WTC11 (cell line): ENCODE data around the gene BCL2L11.

ENCODE experiments used
- AR ChIP-seq: fragments of 250-450 bp; sonication (Bioruptor Pico); IDR thresholded peaks from 2 replicates; pipeline ENCODE4 v1.9.0; 2021; ENCODE audit warnings: mild to moderate bottlenecking
- JUN ChIP-seq: sonication (generic); formaldehyde crosslinking; IDR thresholded peaks from 2 replicates; pipeline ENCODE4 v1.8.0; 2023; ENCODE audit warnings: mild to moderate bottlenecking, missing genetic modification reagents
- KAT7 ChIP-seq: sonication (generic); formaldehyde crosslinking; IDR thresholded peaks from 2 replicates; pipeline ENCODE4 v1.8.1; 2023; ENCODE audit warnings: missing genetic modification reagents, mild to moderate bottlenecking, borderline replicate concordance
- MAX ChIP-seq: sonication (generic); formaldehyde crosslinking; IDR thresholded peaks from 2 replicates; pipeline ENCODE4 v1.8.0; 2022; ENCODE audit warnings: mild to moderate bottlenecking, missing genetic modification reagents
- MLX ChIP-seq: sonication (generic); formaldehyde crosslinking; IDR thresholded peaks from 2 replicates; pipeline ENCODE4 v1.8.1; 2023; ENCODE audit warnings: mild to moderate bottlenecking, missing genetic modification reagents, moderate library complexity
- NFE2L1 ChIP-seq: sonication (generic); formaldehyde crosslinking; IDR thresholded peaks from 2 replicates; pipeline ENCODE4 v1.8.1; 2023; ENCODE audit warnings: missing genetic modification reagents
- STAT6 ChIP-seq: sonication (generic); formaldehyde crosslinking; conservative IDR thresholded peaks from 2 replicates; pipeline ENCODE4 v1.8.1; 2023; ENCODE audit warnings: mild to moderate bottlenecking, low read depth, missing genetic modification reagents, moderate library complexity
- TP53 ChIP-seq: sonication (generic); formaldehyde crosslinking; IDR thresholded peaks from 2 replicates; pipeline ENCODE4 v1.8.1; 2023; ENCODE audit warnings: mild to moderate bottlenecking, missing genetic modification reagents
- ZNF138 ChIP-seq: sonication (generic); formaldehyde crosslinking; conservative IDR thresholded peaks from 2 replicates; pipeline ENCODE4 v1.8.1; 2022; ENCODE audit warnings: mild to moderate bottlenecking, moderate library complexity, missing genetic modification reagents
- ZNF512 ChIP-seq: sonication (generic); formaldehyde crosslinking; IDR thresholded peaks from 2 replicates; pipeline ENCODE4 v1.8.1; 2022; ENCODE audit warnings: missing genetic modification reagents, borderline replicate concordance
- TF ChIP-seq, protein P1 (sequence below): fragments of 200-600 bp; IDR thresholded peaks from 2 replicates; pipeline ENCODE4 v1.8.0; 2022; ENCODE audit warnings: antibody characterized with exemption

- no peak for TF ChIP-seq AR
- no peak for TF ChIP-seq MLX
- no peak for TF ChIP-seq NFE2L1 (CRISPR knock-in tag)
- no peak for TF ChIP-seq ZNF512 (CRISPR knock-in tag)
- TF ChIP-seq MAX (CRISPR knock-in tag) = no peak
- TF ChIP-seq JUN (CRISPR knock-in tag) = no peak
- TF ChIP-seq, protein P1, sequence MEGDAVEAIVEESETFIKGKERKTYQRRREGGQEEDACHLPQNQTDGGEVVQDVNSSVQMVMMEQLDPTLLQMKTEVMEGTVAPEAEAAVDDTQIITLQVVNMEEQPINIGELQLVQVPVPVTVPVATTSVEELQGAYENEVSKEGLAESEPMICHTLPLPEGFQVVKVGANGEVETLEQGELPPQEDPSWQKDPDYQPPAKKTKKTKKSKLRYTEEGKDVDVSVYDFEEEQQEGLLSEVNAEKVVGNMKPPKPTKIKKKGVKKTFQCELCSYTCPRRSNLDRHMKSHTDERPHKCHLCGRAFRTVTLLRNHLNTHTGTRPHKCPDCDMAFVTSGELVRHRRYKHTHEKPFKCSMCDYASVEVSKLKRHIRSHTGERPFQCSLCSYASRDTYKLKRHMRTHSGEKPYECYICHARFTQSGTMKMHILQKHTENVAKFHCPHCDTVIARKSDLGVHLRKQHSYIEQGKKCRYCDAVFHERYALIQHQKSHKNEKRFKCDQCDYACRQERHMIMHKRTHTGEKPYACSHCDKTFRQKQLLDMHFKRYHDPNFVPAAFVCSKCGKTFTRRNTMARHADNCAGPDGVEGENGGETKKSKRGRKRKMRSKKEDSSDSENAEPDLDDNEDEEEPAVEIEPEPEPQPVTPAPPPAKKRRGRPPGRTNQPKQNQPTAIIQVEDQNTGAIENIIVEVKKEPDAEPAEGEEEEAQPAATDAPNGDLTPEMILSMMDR = no peak
- no peak for TF ChIP-seq KAT7
- TF ChIP-seq TP53 (CRISPR knock-in tag) = no peak
- no peak for TF ChIP-seq STAT6
- TF ChIP-seq ZNF138 (CRISPR knock-in tag) = no peak
Observed at GRCh38 chr2:111209045-111209514, 88.4 kb downstream of the BCL2L11 start.
